Measurements from ENCODE around the gene NCKAP1.
"Not testable (repeated sequence)": the region's sequence is repeated elsewhere in the genome, so short reads cannot be mapped to it uniquely, and the experiment has no call there.

The NCKAP1 gene

GRCh38 chr2:182999348-183000028, 38.8 kb downstream of the NCKAP1 start:
- no peak for DNase-seq

- no peak for DNase-seq
Observed at GRCh38 chr2:182994228-182994912, 43.9 kb downstream of the NCKAP1 start.

GRCh38 chr2:182982941-182983340, 55.3 kb downstream of the NCKAP1 start:
- DNase-seq: no peak

- DNase-seq: not testable (repeated sequence)
Observed at GRCh38 chr2:182981475-182981874, 56.8 kb downstream of the NCKAP1 start.

GRCh38 chr2:182980652-182981051, 57.6 kb downstream of the NCKAP1 start:
- DNase-seq: no peak

- no peak for DNase-seq
Observed at GRCh38 chr2:182980115-182980514, 58.1 kb downstream of the NCKAP1 start.

GRCh38 chr2:182977463-182977862, 60.8 kb downstream of the NCKAP1 start:
- no peak for DNase-seq

- no peak for DNase-seq
Observed at GRCh38 chr2:182973441-182974352, 64.6 kb downstream of the NCKAP1 start.

- no peak for DNase-seq
Observed at GRCh38 chr2:182972548-182972942, 65.7 kb downstream of the NCKAP1 start.

GRCh38 chr2:182971820-182972547, 66.3 kb downstream of the NCKAP1 start:
- DNase-seq: no peak

- DNase-seq: no peak
Observed at GRCh38 chr2:182970486-182970885, 67.8 kb downstream of the NCKAP1 start.

GRCh38 chr2:182968493-182968892, 69.8 kb downstream of the NCKAP1 start:
- DNase-seq: no peak

GRCh38 chr2:182966356-182966755, 71.9 kb downstream of the NCKAP1 start:
- DNase-seq: not testable (repeated sequence)

- no peak for DNase-seq
Observed at GRCh38 chr2:182962641-182963040, 75.6 kb downstream of the NCKAP1 start.

- DNase-seq: not testable (repeated sequence)
Observed at GRCh38 chr2:182960869-182961268, 77.4 kb downstream of the NCKAP1 start.

- no peak for DNase-seq
Observed at GRCh38 chr2:182954789-182955188, 83.5 kb downstream of the NCKAP1 start.

GRCh38 chr2:182952741-182953450, 85.4 kb downstream of the NCKAP1 start:
- no peak for DNase-seq

GRCh38 chr2:182951948-182952663, 86.2 kb downstream of the NCKAP1 start:
- no peak for DNase-seq

GRCh38 chr2:182950546-182950945, 87.7 kb downstream of the NCKAP1 start:
- DNase-seq: no peak

- no peak for DNase-seq
Observed at GRCh38 chr2:182949572-182950189, 88.6 kb downstream of the NCKAP1 start.

GRCh38 chr2:182949052-182949451, 89.2 kb downstream of the NCKAP1 start:
- no peak for DNase-seq
